Measurements from ENCODE around the gene RRP9. TPM values are rescaled to one million over a fixed set of nuclear protein-coding genes. Genes with fewer than 3 reads are reported as not detected.

Gene RRP9
- total RNA-seq, 1 donor from 2014 or later: 37.5 TPM

- intact Hi-C loops (cut with micrococcal nuclease): no loop called here
Observed at GRCh38 chr3:51958603-51959521, 17.2 kb upstream of the RRP9 start.

GRCh38 chr3:51957520-51958205, 16.0 kb upstream of the RRP9 start:
- intact Hi-C loops (cut with micrococcal nuclease): no loop called here

GRCh38 chr3:51955893-51956770, 14.4 kb upstream of the RRP9 start:
- intact Hi-C loops (cut with micrococcal nuclease): no loop called here

- intact Hi-C loops (cut with micrococcal nuclease): no loop called here
Observed at GRCh38 chr3:51955175-51955892, 13.6 kb upstream of the RRP9 start, which contains the start of gene GPR62. Gene GPR62 (plus strand): TSS chr3:51955381. CDS start chr3:51955653, 272 bp downstream.

- intact Hi-C loops (cut with micrococcal nuclease): no loop called here
Observed at GRCh38 chr3:51954713-51955112, 13.0 kb upstream of the RRP9 start.

- intact Hi-C loops (cut with micrococcal nuclease): no loop called here
Observed at GRCh38 chr3:51954105-51954504, 12.4 kb upstream of the RRP9 start.

GRCh38 chr3:51953445-51953844, 11.7 kb upstream of the RRP9 start:
- intact Hi-C loops (cut with micrococcal nuclease): no loop called here

- intact Hi-C loops (cut with micrococcal nuclease): no loop called here
Observed at GRCh38 chr3:51950899-51951298, 9.2 kb upstream of the RRP9 start.

GRCh38 chr3:51949121-51949520, 7.4 kb upstream of the RRP9 start:
- intact Hi-C loops (cut with micrococcal nuclease): loop anchor here (10.0 kb wide), 1 partner anchor 1334 kb away; the partner anchor contains the start of genes CISH and MAPKAPK3

- intact Hi-C loops (cut with micrococcal nuclease): loop anchor here (10.0 kb wide), 1 partner anchor 1333 kb away; the partner anchor contains the start of genes CISH and MAPKAPK3
Observed at GRCh38 chr3:51948016-51948580, 6.4 kb upstream of the RRP9 start.

GRCh38 chr3:51947215-51947900, 5.7 kb upstream of the RRP9 start:
- intact Hi-C loops (cut with micrococcal nuclease): loop anchor here (10.0 kb wide), 1 partner anchor 1333 kb away; the partner anchor contains the start of genes CISH and MAPKAPK3

- intact Hi-C loops (cut with micrococcal nuclease): loop anchor here (10.0 kb wide), 1 partner anchor 1332 kb away; the partner anchor contains the start of genes CISH and MAPKAPK3
Observed at GRCh38 chr3:51946796-51947195, 5.1 kb upstream of the RRP9 start.

GRCh38 chr3:51945926-51946705, 4.4 kb upstream of the RRP9 start:
- intact Hi-C loops (cut with micrococcal nuclease): loop anchor here (10.0 kb wide), 1 partner anchor 1331 kb away; the partner anchor contains the start of genes CISH and MAPKAPK3

- intact Hi-C loops (cut with micrococcal nuclease): loop anchor here (10.0 kb wide), 1 partner anchor 1330 kb away; the partner anchor contains the start of genes CISH and MAPKAPK3
Observed at GRCh38 chr3:51945031-51945840, 3.5 kb upstream of the RRP9 start.

GRCh38 chr3:51944451-51945021, 2.8 kb upstream of the RRP9 start:
- intact Hi-C loops (cut with micrococcal nuclease): loop anchor here (5.0 to 10.0 kb wide), 4 partner anchors 333 to 1592 kb away; partner anchors contain the start of genes CISH, CYB561D2, MAPKAPK3 and NISCH

GRCh38 chr3:51943451-51944391, 2.0 kb upstream of the RRP9 start:
- intact Hi-C loops (cut with micrococcal nuclease): loop anchor here (2.0 to 10.0 kb wide), 5 partner anchors 334 to 1709 kb away; partner anchors contain the start of genes CISH, CYB561D2, MAPKAPK3 and NISCH
